HG02623 (cell line): Measurements from ENCODE around the gene ETFB.

Experiments
- ATAC-seq: cut with Tn5 transposase; IDR thresholded peaks from one replicate; pipeline ENCODE4 v1.9.1; 2021; ENCODE audit warnings: moderate library complexity; ENCODE audit not compliant: unreplicated experiment

ETFB gene

DNA sequence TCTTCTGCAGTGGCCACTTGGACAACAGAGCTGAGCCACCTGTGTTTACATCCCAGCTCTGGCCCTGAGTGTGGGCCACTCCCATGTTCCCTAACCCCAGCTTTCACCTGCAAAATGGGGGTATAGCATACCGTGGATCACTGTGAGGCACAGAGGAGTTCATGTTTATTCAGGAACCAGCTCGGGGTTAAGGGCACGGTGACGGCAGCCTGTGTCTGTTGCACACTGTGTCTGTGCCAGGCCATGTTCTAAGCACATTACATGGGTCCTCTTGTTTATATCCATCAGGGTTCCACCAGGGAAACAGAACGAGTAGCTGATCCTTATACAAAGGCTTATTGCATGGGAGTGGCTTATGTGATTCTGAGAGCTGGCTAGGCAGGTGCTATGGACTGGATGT is 68.8 kb downstream of the ETFB start:
- no peak for ATAC-seq

DNA sequence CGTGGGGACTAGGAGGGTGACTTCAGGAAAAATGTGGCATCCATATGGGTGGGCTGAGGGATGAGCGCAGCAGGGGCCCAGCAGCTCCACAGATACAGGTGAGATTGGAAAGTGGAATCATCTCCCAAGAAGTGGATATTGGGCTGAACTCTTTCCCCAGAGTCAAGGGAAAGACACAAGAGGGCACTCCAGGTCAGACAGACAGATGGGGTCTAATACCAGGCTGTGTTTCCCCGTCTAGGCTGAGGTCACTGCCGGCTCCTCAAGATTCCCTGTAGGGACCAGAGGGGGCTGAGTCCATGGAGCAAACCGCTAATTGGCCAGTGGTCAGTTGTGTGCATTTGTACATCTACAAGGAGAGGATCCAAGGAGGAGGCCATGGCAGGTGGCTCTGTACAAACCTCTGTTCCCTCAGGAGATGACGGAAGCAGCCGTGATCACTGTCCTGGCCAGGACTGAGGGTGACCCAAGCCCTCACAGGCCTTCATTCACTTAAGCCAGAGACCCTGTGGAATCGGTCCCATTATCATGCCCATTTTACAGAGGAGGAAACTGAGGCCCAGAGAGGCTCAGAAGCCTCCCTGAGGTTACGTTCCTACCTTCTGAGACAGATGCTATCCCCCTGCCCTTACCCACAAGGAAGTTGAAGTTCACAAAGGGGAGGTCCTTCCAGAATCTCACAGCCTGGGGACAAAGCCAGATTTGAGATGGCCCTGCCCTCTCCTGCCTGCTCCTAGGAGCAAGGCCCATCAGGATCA is 69.7 kb downstream of the ETFB start:
- no peak for ATAC-seq

DNA sequence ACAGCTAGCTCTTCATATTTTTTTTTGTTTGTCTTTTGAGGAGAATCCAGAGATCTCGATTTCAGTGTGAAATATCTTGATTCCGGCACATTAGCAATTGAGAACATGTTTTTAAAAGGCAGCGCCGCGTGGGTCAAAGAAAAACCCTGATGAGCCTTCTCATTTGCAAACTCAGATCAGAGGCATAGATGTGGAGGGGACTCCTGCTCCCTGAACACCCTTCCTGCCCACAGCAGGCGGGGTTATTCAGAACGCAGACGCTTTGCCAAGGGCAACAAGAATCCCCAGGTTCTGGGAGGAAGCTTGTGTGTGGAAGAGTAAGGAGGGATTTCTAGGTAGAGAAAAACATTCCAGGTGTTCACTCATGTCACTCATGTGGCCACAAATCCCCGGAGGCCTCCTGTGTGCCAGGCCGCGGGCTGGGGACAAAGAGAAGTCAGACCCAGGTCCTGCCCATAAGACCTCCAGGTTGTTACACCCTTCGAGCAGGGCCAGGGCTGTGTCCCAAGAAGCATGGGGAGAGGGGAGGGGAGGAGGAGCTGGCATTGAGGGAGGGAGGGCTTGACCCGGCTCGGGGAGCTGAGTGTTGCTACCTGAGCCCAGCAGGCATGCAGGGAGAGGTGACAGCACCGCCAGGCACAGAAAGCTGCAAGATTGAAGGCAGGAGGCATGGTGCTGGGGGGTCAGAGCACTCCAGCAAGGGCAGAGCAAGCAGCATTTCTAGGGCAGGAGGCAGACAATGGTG is 70.6 kb downstream of the ETFB start:
- ATAC-seq: no peak
